Uterus (tissue), 4 donors: ENCODE results near the gene NEFH. TPM values are rescaled to one million over a fixed set of nuclear protein-coding genes. Genes with fewer than 3 reads are reported as not detected.

Experiments
- DNase-seq, 2 donors: peaks; one replicate each; pipeline ENCODE4 v3.0.0-alpha.2; 2019 to 2020
- H3K27ac ChIP-seq, 2 donors: fragments of 200-600 bp; sonication (generic); 1 replicate in 1 of 2; 2 replicates in 1 of 2; pipeline ENCODE4 v1.5.1; 2016 to 2018
- H3K27me3 ChIP-seq, 2 donors: fragments of 200-600 bp; sonication (generic); one replicate each; pipeline ENCODE4 v1.5.1; 2018 to 2019; ENCODE audit warnings: control low read depth in 1 of 2
- H3K36me3 ChIP-seq, 2 donors: fragments of 200-600 bp; sonication (generic); one replicate each; pipeline ENCODE4 v1.5.1; 2019; ENCODE audit warnings: control low read depth in 1 of 2
- H3K4me1 ChIP-seq, 2 donors: fragments of 200-600 bp; sonication (generic); one replicate each; pipeline ENCODE4 v1.5.1; 2018 to 2019; ENCODE audit warnings: control low read depth in 1 of 2
- H3K4me3 ChIP-seq, 2 donors: fragments of 200-600 bp; sonication (generic); 1 replicate in 1 of 2; 2 replicates in 1 of 2; pipeline ENCODE4 v1.5.1; 2018 to 2019; ENCODE audit warnings: mild to moderate bottlenecking in 1 of 2
- H3K9me3 ChIP-seq, 2 donors: fragments of 200-600 bp; sonication (generic); one replicate each; pipeline ENCODE4 v1.5.1; 2019; ENCODE audit warnings: control low read depth in 1 of 2
- POLR2A ChIP-seq, 2 donors: fragments of 450-650 bp; IDR thresholded peaks; one replicate each; pipeline ENCODE4 v1.6.1; 2016; ENCODE audit warnings: antibody characterized with exemption in 2 of 2, mild to moderate bottlenecking in 1 of 2, moderate library complexity in 1 of 2
- intact Hi-C: fragments of 100-400 bp; cut with DNase I; formaldehyde crosslinking; loops from one replicate; pipeline ENCODE4 v1.15.1; 2023; ENCODE audit warnings: low total_unique reads
- total RNA-seq, 4 donors: library from RNA; depleted of rRNA in 3 of 4; stranded (reverse); fragments of >200 nt in 3 of 4; gene quantifications; one replicate each; pipeline versions ENCODE4 v1.1.0 to v1.2.4, GENCODE V29; 2014 to 2023
- TF ChIP-seq, protein P1 (sequence below), 4 experiments: fragments of 200-600 bp in 2 of 4; fragments of 450-650 bp in 2 of 4; sonication (generic) in 2 of 4; IDR thresholded peaks; one replicate each; pipeline ENCODE4 v1.5.1; 2016 to 2019; ENCODE audit warnings: antibody characterized with exemption in 4 of 4, mild to moderate bottlenecking in 2 of 4, moderate library complexity in 1 of 4
- donor health status: DM: yes; HTN: yes; CAD: no.

NEFH gene
- total RNA-seq, 4 donors from 2014 or later, result 0.46 to 1.9 TPM; not detected in 2

DNA sequence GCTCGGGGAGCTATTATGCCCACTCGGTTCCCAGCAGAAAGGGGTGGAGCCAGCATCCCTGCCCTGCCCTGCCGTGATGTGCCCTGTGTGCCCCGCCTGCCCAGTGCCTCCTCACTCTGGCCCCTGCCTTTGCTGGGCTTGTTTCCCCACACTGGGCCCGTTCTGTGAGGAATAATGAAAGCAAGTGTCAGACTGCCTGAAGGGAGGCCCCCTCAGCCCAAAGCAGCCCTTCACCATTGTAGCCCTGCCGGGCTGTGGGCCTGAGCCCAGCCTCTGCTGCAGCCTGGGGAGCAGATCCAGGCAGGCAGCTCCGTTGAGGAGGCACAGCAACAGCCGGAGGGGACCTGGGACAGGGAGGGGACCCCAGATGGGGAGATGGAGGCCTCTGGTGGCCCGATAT, 20.2 kb upstream of the NEFH start:
- DNase-seq, result no peak
- Histone ChIP-seq H3K9me3 (no peaks in the 10 kb centered on the region), H3K4me3 (no peak overlapping the region), H3K4me1 (no peaks in the 10 kb centered on the region), H3K27me3 (no peaks in the 10 kb centered on the region), H3K36me3 (no peaks in the 10 kb centered on the region), H3K27ac (no peak overlapping the region)
- TF ChIP-seq, protein P1, sequence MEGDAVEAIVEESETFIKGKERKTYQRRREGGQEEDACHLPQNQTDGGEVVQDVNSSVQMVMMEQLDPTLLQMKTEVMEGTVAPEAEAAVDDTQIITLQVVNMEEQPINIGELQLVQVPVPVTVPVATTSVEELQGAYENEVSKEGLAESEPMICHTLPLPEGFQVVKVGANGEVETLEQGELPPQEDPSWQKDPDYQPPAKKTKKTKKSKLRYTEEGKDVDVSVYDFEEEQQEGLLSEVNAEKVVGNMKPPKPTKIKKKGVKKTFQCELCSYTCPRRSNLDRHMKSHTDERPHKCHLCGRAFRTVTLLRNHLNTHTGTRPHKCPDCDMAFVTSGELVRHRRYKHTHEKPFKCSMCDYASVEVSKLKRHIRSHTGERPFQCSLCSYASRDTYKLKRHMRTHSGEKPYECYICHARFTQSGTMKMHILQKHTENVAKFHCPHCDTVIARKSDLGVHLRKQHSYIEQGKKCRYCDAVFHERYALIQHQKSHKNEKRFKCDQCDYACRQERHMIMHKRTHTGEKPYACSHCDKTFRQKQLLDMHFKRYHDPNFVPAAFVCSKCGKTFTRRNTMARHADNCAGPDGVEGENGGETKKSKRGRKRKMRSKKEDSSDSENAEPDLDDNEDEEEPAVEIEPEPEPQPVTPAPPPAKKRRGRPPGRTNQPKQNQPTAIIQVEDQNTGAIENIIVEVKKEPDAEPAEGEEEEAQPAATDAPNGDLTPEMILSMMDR (IDR thresholded peaks at IDR 0.05), result no peak
- no peak for TF ChIP-seq POLR2A (IDR thresholded peaks at IDR 0.05)
- intact Hi-C loops, result no loop called here

DNA sequence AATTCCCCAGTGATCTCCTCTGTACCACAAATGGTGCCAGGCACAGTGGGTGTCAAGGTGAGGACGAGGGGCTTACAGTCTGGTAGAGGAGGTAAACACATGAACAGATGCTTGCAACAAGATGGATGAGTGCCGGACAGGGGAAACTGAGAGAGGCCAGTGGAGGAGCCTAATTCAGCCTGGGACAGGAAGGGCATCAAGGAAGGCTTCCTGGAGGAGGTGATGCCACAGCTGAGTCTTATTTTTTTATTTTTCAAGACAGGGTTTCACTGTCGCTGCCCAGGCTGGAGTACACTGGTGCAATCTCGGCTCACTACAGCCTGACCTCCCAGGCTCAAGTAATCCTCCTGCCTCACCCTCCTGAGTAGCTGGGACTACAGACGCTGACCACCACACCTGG, 18.8 kb upstream of the NEFH start:
- intact Hi-C loops, result no loop called here

DNA sequence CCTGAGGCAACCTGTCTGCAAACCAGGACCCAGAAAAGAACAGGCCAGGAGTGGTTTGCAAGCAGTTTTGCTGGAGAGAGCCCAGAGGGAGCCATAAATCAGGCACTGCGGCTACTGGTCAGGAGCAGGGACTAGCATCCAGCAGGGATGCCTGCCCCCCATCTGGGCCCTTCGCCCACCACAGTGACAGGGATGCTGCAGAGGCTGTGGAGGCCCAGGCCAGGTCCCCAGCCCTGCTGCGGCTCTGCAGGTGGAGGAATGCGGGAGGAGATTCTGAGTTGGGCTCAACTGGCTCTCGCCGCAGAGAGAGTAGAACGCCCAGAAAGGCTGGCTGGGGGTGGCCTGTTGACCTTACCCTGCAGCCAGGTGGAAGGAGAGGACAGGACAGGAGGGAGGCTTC, 16.4 kb upstream of the NEFH start:
- Histone ChIP-seq H3K4me3 (no peak overlapping the region), H3K9me3 (no peaks in the 10 kb centered on the region), H3K27me3 (no peaks in the 10 kb centered on the region), H3K27ac (no peak overlapping the region), H3K4me1 (no peaks in the 10 kb centered on the region), H3K36me3 (no peaks in the 10 kb centered on the region)
- no peak for DNase-seq
- intact Hi-C loops, result no loop called here
- TF ChIP-seq, protein P1 (IDR thresholded peaks at IDR 0.05), result no peak
- no peak for TF ChIP-seq POLR2A (IDR thresholded peaks at IDR 0.05)

More for the DNA sequence above, 18.8 kb upstream of the NEFH start:
- Histone ChIP-seq H3K27ac (no peak overlapping the region), H3K9me3 (no peaks in the 10 kb centered on the region), H3K4me1 (no peaks in the 10 kb centered on the region), H3K36me3 (no peaks in the 10 kb centered on the region), H3K4me3 (no peak overlapping the region), H3K27me3 (no peaks in the 10 kb centered on the region)
- no peak for TF ChIP-seq POLR2A (IDR thresholded peaks at IDR 0.05)
- TF ChIP-seq, protein P1 (IDR thresholded peaks at IDR 0.05), result no peak
- no peak for DNase-seq

DNA sequence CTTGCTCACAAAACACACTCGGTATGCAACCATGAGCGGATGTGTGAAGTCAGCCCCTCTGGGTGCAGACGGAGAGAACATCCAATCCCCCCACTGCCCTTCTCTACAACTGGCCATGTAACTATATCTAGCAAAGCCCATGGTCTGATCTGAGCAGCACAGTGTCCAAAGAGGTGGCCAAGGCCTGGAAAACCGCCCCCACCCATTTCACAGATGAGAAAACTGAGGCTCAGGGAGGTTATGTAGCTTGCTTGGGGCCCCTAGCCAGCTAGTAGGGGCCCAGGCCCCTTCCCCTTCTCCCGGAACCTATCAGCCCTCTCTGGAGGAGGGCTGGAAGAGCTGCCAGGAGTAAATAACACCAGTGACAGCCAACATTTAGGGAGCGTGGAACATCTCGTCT, 15.4 kb upstream of the NEFH start:
- TF ChIP-seq, protein P1 (IDR thresholded peaks at IDR 0.05), result no peak
- no peak for TF ChIP-seq POLR2A (IDR thresholded peaks at IDR 0.05)
- H3K36me3 ChIP-seq, result no peaks in the 10 kb centered on the region
- no peak for DNase-seq
- no peak overlapping the region for H3K4me3 ChIP-seq
- no peaks in the 10 kb centered on the region for H3K4me1 ChIP-seq
- H3K27me3 ChIP-seq, result no peaks in the 10 kb centered on the region
- intact Hi-C loops, result no loop called here
- H3K9me3 ChIP-seq, result no peaks in the 10 kb centered on the region
- no peak overlapping the region for H3K27ac ChIP-seq

DNA sequence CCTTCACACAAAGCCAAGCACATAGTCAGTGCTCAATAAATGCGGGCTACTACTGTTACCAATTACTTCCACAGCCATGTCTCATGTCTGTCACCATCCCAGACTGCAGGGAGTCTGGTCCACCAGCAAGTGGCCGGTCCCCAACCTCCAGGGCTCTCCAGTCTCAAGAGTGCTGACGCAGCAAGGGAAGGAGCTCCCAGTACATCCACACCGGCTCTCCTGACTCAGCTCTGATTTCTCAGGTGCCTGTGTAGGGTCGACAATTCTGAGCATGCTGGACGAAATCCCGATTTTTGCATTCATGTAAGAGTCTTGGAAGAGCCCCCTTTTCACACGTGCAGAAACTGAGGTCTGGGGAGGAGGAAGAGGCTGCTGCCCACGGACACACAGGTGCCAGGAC, 10.3 kb upstream of the NEFH start:
- TF ChIP-seq, protein P1 (IDR thresholded peaks at IDR 0.05), result no peak
- TF ChIP-seq POLR2A (IDR thresholded peaks at IDR 0.05), result no peak
- no peaks in the 10 kb centered on the region for H3K36me3 ChIP-seq
- intact Hi-C loops, result no loop called here
- no peaks in the 10 kb centered on the region for H3K9me3 ChIP-seq
- no peak for DNase-seq
- H3K27me3 ChIP-seq, result no peaks in the 10 kb centered on the region
- no peak overlapping the region for H3K27ac ChIP-seq
- no peaks in the 10 kb centered on the region for H3K4me1 ChIP-seq
- no peak overlapping the region for H3K4me3 ChIP-seq
